GOT3 (cell line): ENCODE measurements around the gene TBC1D5.
"Not testable (repeated sequence)": the region's sequence is repeated elsewhere in the genome, so short reads cannot be mapped to it uniquely, and the experiment has no call there.

Source experiments
- DNase-seq: peaks from one replicate; lab custom pipeline; 2025; ENCODE audit warnings: mixed read lengths; lab: John Stamatoyannopoulos, UW

TBC1D5 gene

GRCh38 chr3:17742102-17742879 lies at the start of gene TBC1D5:
Gene TBC1D5, minus strand, starts transcription at chr3:17742631. Its CDS starts 234,061 bp downstream, at chr3:17508570.
- DNase-seq, result peak; percentile 93

- DNase-seq, result no peak
Measured at GRCh38 chr3:17783426-17783825, 41.0 kb upstream of the TBC1D5 start.

- no peak for DNase-seq
Measured at GRCh38 chr3:17782751-17783150, 40.3 kb upstream of the TBC1D5 start.

GRCh38 chr3:17780369-17780768 lies 37.9 kb upstream of the TBC1D5 start:
- DNase-seq, result not testable (repeated sequence)

GRCh38 chr3:17779304-17780250 lies 37.1 kb upstream of the TBC1D5 start:
- not testable (repeated sequence) for DNase-seq

- not testable (repeated sequence) for DNase-seq
Measured at GRCh38 chr3:17777326-17777725, 34.9 kb upstream of the TBC1D5 start.

- no peak for DNase-seq
Measured at GRCh38 chr3:17775073-17775472, 32.6 kb upstream of the TBC1D5 start.

- DNase-seq, result not testable (repeated sequence)
Measured at GRCh38 chr3:17774180-17774910, 31.9 kb upstream of the TBC1D5 start.

GRCh38 chr3:17772556-17772955 lies 30.1 kb upstream of the TBC1D5 start:
- no peak for DNase-seq

- DNase-seq, result no peak
Measured at GRCh38 chr3:17771177-17772017, 29.0 kb upstream of the TBC1D5 start.

- no peak for DNase-seq
Measured at GRCh38 chr3:17770682-17771081, 28.3 kb upstream of the TBC1D5 start.

- DNase-seq, result no peak
Measured at GRCh38 chr3:17765819-17766472, 23.5 kb upstream of the TBC1D5 start.

GRCh38 chr3:17761563-17761962 lies 19.1 kb upstream of the TBC1D5 start:
- no peak for DNase-seq

GRCh38 chr3:17759901-17760300 lies 17.5 kb upstream of the TBC1D5 start:
- DNase-seq, result no peak

GRCh38 chr3:17755836-17756235 lies 13.4 kb upstream of the TBC1D5 start:
- no peak for DNase-seq

GRCh38 chr3:17753632-17753992 lies 11.2 kb upstream of the TBC1D5 start:
- no peak for DNase-seq

GRCh38 chr3:17752876-17753631 lies 10.6 kb upstream of the TBC1D5 start:
- no peak for DNase-seq

- no peak for DNase-seq
Measured at GRCh38 chr3:17752436-17752835, 10.0 kb upstream of the TBC1D5 start.

- DNase-seq, result no peak
Measured at GRCh38 chr3:17749705-17750293, 7.4 kb upstream of the TBC1D5 start.

- no peak for DNase-seq
Measured at GRCh38 chr3:17749281-17749680, 6.8 kb upstream of the TBC1D5 start.
